GM12873 (cell line): ENCODE data around the gene NGEF.

Experiments used
- CTCF ChIP-seq: IDR thresholded peaks from 2 replicates; pipeline ENCODE4 v1.5.1; 2012; ENCODE audit warnings: low read depth, mild to moderate bottlenecking, moderate library complexity, low read length, control low read depth; ENCODE audit not compliant: insufficient read depth; ENCODE audit errors: missing control alignments

NGEF gene

DNA sequence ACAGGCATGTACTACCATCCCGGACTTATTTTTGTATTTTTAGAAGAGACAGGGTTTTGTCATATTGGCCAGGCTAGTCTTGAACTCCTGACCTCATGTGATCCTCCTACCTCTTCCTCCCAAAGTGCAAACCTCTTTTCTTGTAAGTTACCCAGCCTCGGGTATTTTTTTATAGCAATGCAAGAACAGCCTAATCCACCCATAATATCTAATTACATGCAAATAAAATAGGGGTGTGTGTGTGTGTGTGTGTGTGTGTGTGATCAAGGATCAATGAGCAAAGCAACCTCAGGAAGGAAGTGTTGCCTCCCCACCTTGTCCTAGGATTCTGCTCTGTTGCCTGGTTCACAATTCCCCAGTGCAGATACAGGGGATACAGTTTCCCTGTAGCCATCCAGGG, 45.6 kb downstream of the NGEF start:
- no peak for TF ChIP-seq CTCF

GRCh38 chr2:232966122-232966521, 46.9 kb downstream of the NGEF start:
- TF ChIP-seq CTCF: no peak

DNA sequence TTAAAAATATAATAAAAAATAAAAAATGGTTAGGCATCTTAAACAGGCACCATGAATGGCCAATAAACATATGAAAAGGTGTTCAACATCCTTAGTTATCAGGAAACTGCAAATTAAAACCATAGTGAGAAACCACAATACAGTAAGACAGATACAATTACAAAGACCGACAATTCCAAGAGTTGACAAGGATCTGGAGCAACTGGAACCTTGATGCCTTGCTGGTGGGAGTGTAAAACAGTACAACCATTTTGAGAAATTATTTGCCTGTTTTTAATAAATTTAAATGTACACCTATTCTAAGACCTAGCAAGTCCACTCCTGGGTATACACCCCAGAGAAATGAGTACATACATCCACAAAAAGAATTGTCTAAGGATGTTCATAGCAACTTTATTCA, 49.1 kb downstream of the NGEF start:
- no peak for TF ChIP-seq CTCF

DNA sequence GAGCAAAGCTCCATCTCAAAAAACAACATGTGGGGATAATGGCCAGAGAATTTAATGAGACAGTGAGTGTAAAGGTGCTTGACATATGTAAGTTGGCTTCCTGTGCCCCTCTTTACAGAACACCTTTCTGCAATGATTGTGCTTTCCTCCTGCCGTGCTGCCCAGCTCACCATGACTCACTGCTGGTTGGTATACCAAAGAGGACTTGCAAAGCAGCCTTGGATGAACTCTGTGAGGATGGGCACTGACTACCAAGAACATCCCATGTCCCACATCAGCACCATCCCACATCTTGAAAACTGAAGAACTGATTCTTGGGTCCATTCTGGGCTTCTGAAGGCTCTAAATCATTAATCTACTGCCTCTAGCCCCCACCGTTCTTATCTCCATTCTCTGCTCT, 52.2 kb downstream of the NGEF start:
- TF ChIP-seq CTCF: no peak

DNA sequence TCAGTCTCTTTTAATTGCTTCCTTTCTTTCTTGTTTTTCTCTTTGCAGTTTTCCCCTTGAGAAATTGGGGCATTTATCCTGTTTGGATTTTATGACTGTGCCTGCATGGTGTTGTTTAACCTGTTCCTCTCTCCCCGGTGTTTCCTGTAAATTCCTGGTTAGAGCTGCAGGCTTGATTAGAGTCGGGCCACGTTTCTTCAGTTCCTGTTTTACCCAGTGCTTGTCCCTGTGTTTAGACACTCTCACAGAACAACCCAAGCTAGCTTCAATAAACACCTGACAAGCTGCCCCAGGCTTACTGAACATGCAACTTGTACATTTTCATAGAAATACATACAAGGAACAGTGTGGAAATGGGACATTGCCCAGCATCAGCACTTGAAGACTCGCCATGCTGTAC, 53.9 kb downstream of the NGEF start:
- TF ChIP-seq CTCF: no peak

- no peak for TF ChIP-seq CTCF
Observed at GRCh38 chr2:232957657-232958090, 55.4 kb downstream of the NGEF start.

DNA sequence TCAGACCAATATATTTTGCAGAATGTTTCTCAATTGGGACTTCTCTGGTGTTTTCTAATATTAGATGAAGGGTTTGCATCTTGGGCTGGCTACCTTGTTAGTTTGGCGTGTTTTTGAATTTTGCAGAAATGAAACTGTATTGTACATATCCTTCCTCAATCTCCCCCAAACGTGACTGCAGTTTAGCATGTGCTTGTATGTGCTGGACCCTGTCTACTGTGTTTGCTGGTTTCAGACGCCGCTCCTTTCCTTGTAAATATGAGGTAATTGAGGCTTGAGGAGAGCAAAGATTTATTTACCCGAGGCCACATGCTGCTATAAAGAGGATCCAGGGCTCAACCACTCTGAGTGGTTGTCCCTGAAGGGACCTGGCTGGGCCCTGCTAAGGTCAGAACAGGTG, 57.2 kb downstream of the NGEF start:
- TF ChIP-seq CTCF: no peak

- no peak for TF ChIP-seq CTCF
Observed at GRCh38 chr2:232954691-232955090, 58.4 kb downstream of the NGEF start.
